ENCODE measurements around the gene STAT1. TPM values are rescaled to one million over a fixed set of nuclear protein-coding genes. Genes with fewer than 3 reads are reported as not detected.

Gene STAT1
- total and polyA plus RNA-seq, 9 of the 15 experiments (the other 6 are each of a cell fraction or from before 2014, with no cell fraction given), result 8.7 to 34.4 (median 26.8) TPM

DNA sequence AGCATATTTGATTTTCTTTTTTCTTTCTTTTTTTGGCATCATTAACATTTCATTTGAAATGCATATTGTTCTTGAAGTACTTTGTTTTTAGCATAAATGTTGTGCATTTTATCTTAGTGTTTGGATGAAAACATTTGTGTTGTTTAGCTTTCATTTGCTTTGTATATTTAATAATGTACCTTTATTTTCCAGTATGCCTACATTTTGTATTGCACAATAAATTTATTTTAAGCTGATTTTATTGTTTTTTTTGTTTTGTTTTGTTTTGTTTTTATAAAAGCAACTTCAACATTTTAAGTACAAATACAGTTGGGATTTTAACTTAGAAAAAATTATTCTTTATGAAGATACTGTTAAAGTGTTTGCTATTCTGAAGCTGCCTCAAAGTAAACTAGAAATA, 78.9 kb downstream of the STAT1 start:
- DNase-seq (ENCODE audit: extremely low read depth in 1 of 4, low spot score in 3 of 4) (no peak), ATAC-seq (no peak), FAIRE-seq (no peak)
- intact Hi-C loops (cut with micrococcal nuclease) (no loop called here), in situ Hi-C loops (cut with MboI) (no loop called here)
- Histone ChIP-seq H3K27me3 (ENCODE audit: control insufficient read depth in 2 of 2, insufficient read depth in 2 of 2, low read length in 2 of 2) (no peaks in the 10 kb centered on the region), H3K79me2 (ENCODE audit: control insufficient read depth, insufficient read depth, low read length) (no peaks in the 10 kb centered on the region), H3K27ac (ENCODE audit: extremely low read depth, low read depth, low read length) (no peak overlapping the region), H3K4me2 (ENCODE audit: insufficient read depth, low read length) (no peak overlapping the region), H3K36me3 (ENCODE audit: control insufficient read depth, insufficient read depth, low read length) (peaks cover 28% of the 10 kb centered on the region), H2AFZ (ENCODE audit: low read depth, low read length) (no peak overlapping the region), H3K9me3 (replicated peaks; ENCODE audit: control insufficient read depth, insufficient read depth, low read depth, low read length) (no peaks in the 10 kb centered on the region), H3K9ac (ENCODE audit: insufficient read depth in 1 of 2, low read depth in 2 of 2, low read length in 2 of 2) (no peak overlapping the region), H3K4me3 (no peak overlapping the region), H3K4me1 (replicated peaks in 1 of 2; ENCODE audit: control insufficient read depth in 2 of 2, insufficient read depth in 2 of 2, low read length in 2 of 2) (no peaks in the 10 kb centered on the region), H4K20me1 (replicated peaks; ENCODE audit: control insufficient read depth, insufficient read depth, low read length) (no peaks in the 10 kb centered on the region), H3K9me1 (ENCODE audit: control insufficient read depth, insufficient read depth, low read length) (no peaks in the 10 kb centered on the region)
- BruUV-seq (replicated peaks), result no TSS peak
- POLR2A ChIA-PET, result no interaction called here
- TF ChIP-seq HMGN3 (IDR thresholded peaks at IDR 0.05; ENCODE audit: borderline replicate concordance, extremely low read depth, insufficient read length, low read depth, low read length) (no peak), CEBPB (tag; IDR thresholded peaks at IDR 0.05) (peak; percentile 56), CEBPG (CRISPR knock-in tag; IDR thresholded peaks at IDR 0.05) (no peak), CEBPG (tag; conservative IDR thresholded peaks at IDR 0.05 in 1 of 2, IDR thresholded peaks at IDR 0.05 in 1 of 2) (peak in 1 of 2 experiments; percentile 65; a peak in 2 of 4 replicates)
- CTCF ChIA-PET (ENCODE audit: low intra/inter-chr PET ratio), result no interaction called here

DNA sequence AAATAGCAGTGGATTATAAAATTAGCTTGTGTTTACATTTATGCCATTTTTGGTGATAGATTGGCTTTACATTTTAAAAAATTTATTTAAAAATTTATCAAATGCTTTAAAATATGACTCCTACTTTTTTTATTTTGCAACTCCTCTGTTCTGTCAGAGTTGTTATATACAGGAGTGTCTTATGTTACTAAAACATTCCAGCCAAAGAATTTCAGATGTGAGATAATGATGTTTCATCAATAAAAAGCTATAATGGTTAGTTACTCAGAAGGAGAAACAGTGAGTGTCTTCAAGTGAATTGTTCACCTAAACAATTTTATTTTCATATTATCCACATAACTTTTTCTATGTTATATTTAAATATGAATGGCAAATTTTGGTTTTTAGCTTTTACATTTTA, 80.6 kb downstream of the STAT1 start:
- POLR2A ChIA-PET, result no interaction called here

More for the DNA sequence above, 80.6 kb downstream of the STAT1 start:
- BruUV-seq (replicated peaks), result no TSS peak
- Histone ChIP-seq H3K27ac (ENCODE audit: extremely low read depth, low read depth, low read length) (no peak overlapping the region), H4K20me1 (replicated peaks; ENCODE audit: control insufficient read depth, insufficient read depth, low read length) (no peaks in the 10 kb centered on the region), H3K4me1 (replicated peaks in 1 of 2; ENCODE audit: control insufficient read depth in 2 of 2, insufficient read depth in 2 of 2, low read length in 2 of 2) (no peaks in the 10 kb centered on the region), H3K4me2 (ENCODE audit: insufficient read depth, low read length) (no peak overlapping the region), H3K9ac (ENCODE audit: insufficient read depth in 1 of 2, low read depth in 2 of 2, low read length in 2 of 2) (no peak overlapping the region), H3K9me1 (ENCODE audit: control insufficient read depth, insufficient read depth, low read length) (no peaks in the 10 kb centered on the region), H3K79me2 (ENCODE audit: control insufficient read depth, insufficient read depth, low read length) (no peaks in the 10 kb centered on the region), H2AFZ (ENCODE audit: low read depth, low read length) (no peak overlapping the region), H3K27me3 (ENCODE audit: control insufficient read depth in 2 of 2, insufficient read depth in 2 of 2, low read length in 2 of 2) (no peaks in the 10 kb centered on the region), H3K9me3 (replicated peaks; ENCODE audit: control insufficient read depth, insufficient read depth, low read depth, low read length) (no peaks in the 10 kb centered on the region), H3K36me3 (ENCODE audit: control insufficient read depth, insufficient read depth, low read length) (peaks cover 34% of the 10 kb centered on the region), H3K4me3 (no peak overlapping the region)
- FAIRE-seq (no peak), ATAC-seq (no peak), DNase-seq (ENCODE audit: extremely low read depth in 1 of 4, low spot score in 3 of 4) (no peak)
- in situ Hi-C loops (cut with MboI) (no loop called here), intact Hi-C loops (cut with micrococcal nuclease) (no loop called here)
- TF ChIP-seq L3MBTL2 (IDR thresholded peaks at IDR 0.05), result no peak
- TF ChIP-seq ZNF57 (CRISPR knock-in tag; IDR thresholded peaks at IDR 0.05), result no peak
- TF ChIP-seq, protein P1, sequence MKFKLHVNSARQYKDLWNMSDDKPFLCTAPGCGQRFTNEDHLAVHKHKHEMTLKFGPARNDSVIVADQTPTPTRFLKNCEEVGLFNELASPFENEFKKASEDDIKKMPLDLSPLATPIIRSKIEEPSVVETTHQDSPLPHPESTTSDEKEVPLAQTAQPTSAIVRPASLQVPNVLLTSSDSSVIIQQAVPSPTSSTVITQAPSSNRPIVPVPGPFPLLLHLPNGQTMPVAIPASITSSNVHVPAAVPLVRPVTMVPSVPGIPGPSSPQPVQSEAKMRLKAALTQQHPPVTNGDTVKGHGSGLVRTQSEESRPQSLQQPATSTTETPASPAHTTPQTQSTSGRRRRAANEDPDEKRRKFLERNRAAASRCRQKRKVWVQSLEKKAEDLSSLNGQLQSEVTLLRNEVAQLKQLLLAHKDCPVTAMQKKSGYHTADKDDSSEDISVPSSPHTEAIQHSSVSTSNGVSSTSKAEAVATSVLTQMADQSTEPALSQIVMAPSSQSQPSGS (CRISPR knock-in tag; IDR thresholded peaks at IDR 0.05), result no peak
- TF ChIP-seq RBM34 (IDR thresholded peaks at IDR 0.05; ENCODE audit: borderline replicate concordance, insufficient read depth, low read length), result no peak
- no peak for TF ChIP-seq NONO (IDR thresholded peaks at IDR 0.05; ENCODE audit: low read depth in 2 of 2, low read length in 1 of 2)
- no peak for TF ChIP-seq CREM (IDR thresholded peaks at IDR 0.05; ENCODE audit: low read depth)
- TF ChIP-seq EHMT2 (IDR thresholded peaks at IDR 0.05), result no peak
- TF ChIP-seq, protein P2, sequence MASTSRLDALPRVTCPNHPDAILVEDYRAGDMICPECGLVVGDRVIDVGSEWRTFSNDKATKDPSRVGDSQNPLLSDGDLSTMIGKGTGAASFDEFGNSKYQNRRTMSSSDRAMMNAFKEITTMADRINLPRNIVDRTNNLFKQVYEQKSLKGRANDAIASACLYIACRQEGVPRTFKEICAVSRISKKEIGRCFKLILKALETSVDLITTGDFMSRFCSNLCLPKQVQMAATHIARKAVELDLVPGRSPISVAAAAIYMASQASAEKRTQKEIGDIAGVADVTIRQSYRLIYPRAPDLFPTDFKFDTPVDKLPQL (IDR thresholded peaks at IDR 0.05; ENCODE audit: extremely low read depth, insufficient read length), result no peak
- TF ChIP-seq, protein P3, sequence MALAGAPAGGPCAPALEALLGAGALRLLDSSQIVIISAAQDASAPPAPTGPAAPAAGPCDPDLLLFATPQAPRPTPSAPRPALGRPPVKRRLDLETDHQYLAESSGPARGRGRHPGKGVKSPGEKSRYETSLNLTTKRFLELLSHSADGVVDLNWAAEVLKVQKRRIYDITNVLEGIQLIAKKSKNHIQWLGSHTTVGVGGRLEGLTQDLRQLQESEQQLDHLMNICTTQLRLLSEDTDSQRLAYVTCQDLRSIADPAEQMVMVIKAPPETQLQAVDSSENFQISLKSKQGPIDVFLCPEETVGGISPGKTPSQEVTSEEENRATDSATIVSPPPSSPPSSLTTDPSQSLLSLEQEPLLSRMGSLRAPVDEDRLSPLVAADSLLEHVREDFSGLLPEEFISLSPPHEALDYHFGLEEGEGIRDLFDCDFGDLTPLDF (CRISPR knock-in tag; IDR thresholded peaks at IDR 0.05), result no peak
- CTCF ChIA-PET (ENCODE audit: low intra/inter-chr PET ratio), result no interaction called here

Measured in K562 (cell line).